SK-N-SH (cell line): ENCODE results near the gene CAMK2B. TPM values are rescaled to one million over a fixed set of nuclear protein-coding genes. Genes with fewer than 3 reads are reported as not detected.

ENCODE experiments used
- CTCF ChIA-PET: fragments of 300-600, 350-600 bp; formaldehyde crosslinking; extraction: SDS; loops from one replicate; lab custom pipeline; 2021; lab: Yijun Ruan, JAX
- POLR2A ChIA-PET: fragments of 350-600 bp; sonication (Branson Sonifier 250); formaldehyde crosslinking; extraction: SDS; loops from one replicate; lab custom pipeline; 2020; ENCODE audit warnings: antibody characterized with exemption, inconsistent platforms; lab: Yijun Ruan, JAX
- DNase-seq: peaks from one replicate; pipeline ENCODE4 v3.0.0; 2012
- H2AFZ ChIP-seq: fragments of 200-600 bp; sonication (generic); 2 replicates; pipeline ENCODE4 v1.8.1; 2016; ENCODE audit warnings: antibody characterized with exemption, mild to moderate bottlenecking, low read depth
- H3F3A ChIP-seq: fragments of 200-600 bp; sonication (generic); replicated peaks from 2 replicates; pipeline ENCODE3; 2016; ENCODE audit warnings: antibody characterized with exemption, mild to moderate bottlenecking; ENCODE audit not compliant: insufficient read depth
- H3K27ac ChIP-seq, 2 experiments: fragments of 200-500 bp in 1 of 2; fragments of 200-600 bp in 1 of 2; sonication (Bioruptor generic) in 1 of 2; sonication (generic), shearing (Covaris generic) in 1 of 2; 2 replicates each; pipeline versions ENCODE4 v1.5.1 to v1.6.1; 2014 to 2016; ENCODE audit warnings: low read depth in 2 of 2, inconsistent platforms in 1 of 2, low read length in 1 of 2, mild to moderate bottlenecking in 1 of 2, mixed read lengths in 1 of 2
- H3K27me3 ChIP-seq: fragments of 200-600 bp; sonication (generic), shearing (Covaris generic); 2 replicates; pipeline ENCODE4 v1.6.1; 2016; ENCODE audit warnings: mixed run types; ENCODE audit not compliant: insufficient read depth
- H3K36me3 ChIP-seq, 2 experiments: fragments of 200-500 bp in 1 of 2; fragments of 200-600 bp in 1 of 2; sonication (Bioruptor generic) in 1 of 2; sonication (generic) in 1 of 2; replicated peaks in 1 of 2; 2 replicates each; pipeline versions ENCODE3 to v1.5.1; 2014 to 2016; ENCODE audit warnings: low read length in 1 of 2, mild to moderate bottlenecking in 1 of 2; ENCODE audit not compliant: insufficient read depth in 2 of 2, control insufficient read depth in 1 of 2
- H3K4me1 ChIP-seq, 2 experiments: fragments of 200-500 bp in 1 of 2; fragments of 200-600 bp in 1 of 2; sonication (Bioruptor generic) in 1 of 2; sonication (generic), shearing (Covaris generic) in 1 of 2; 2 replicates each; pipeline versions ENCODE4 v1.5.1 to v1.6.1; 2014 to 2016; ENCODE audit warnings: low read depth in 1 of 2, low read length in 1 of 2, mixed run types in 1 of 2; ENCODE audit not compliant: insufficient read depth in 2 of 2, control insufficient read depth in 1 of 2
- H3K4me2 ChIP-seq: fragments of 200-600 bp; sonication (generic), shearing (Covaris generic); 2 replicates; pipeline ENCODE4 v1.6.1; 2017; ENCODE audit warnings: mixed run types
- H3K4me3 ChIP-seq, 2 experiments: fragments of 200-500 bp in 1 of 2; fragments of 200-600 bp in 1 of 2; sonication (Bioruptor generic) in 1 of 2; sonication (generic), shearing (Covaris generic) in 1 of 2; 2 replicates each; pipeline versions ENCODE4 v1.5.1 to v1.8.1; 2014 to 2016; ENCODE audit warnings: low read depth in 2 of 2, inconsistent platforms in 1 of 2, low read length in 1 of 2, mild to moderate bottlenecking in 1 of 2, mixed read lengths in 1 of 2, moderate library complexity in 1 of 2
- H3K79me2 ChIP-seq: fragments of 200-600 bp; sonication (generic); 2 replicates; pipeline ENCODE4 v1.8.1; 2017; ENCODE audit warnings: mild to moderate bottlenecking; ENCODE audit not compliant: insufficient read depth
- H3K9ac ChIP-seq: fragments of 200-600 bp; sonication (generic); 2 replicates; pipeline ENCODE4 v1.6.1; 2017; ENCODE audit warnings: mixed run types
- H3K9me2 ChIP-seq: fragments of 200-600 bp; sonication (generic); 2 replicates; pipeline ENCODE4 v1.6.1; 2017; ENCODE audit warnings: mixed run types
- H3K9me3 ChIP-seq: fragments of 200-600 bp; sonication (generic); 2 replicates; pipeline ENCODE4 v1.6.1; 2017; ENCODE audit warnings: mixed run types, mild to moderate bottlenecking, moderate library complexity
- H4K20me1 ChIP-seq: fragments of 200-600 bp; sonication (generic); 2 replicates; pipeline ENCODE4 v1.6.1; 2017; ENCODE audit warnings: mild to moderate bottlenecking, mixed run types; ENCODE audit not compliant: insufficient read depth
- EP300 ChIP-seq, 2 experiments: IDR thresholded peaks; 2 replicates each; pipeline versions ENCODE4 v1.4.0 to v1.6.1; 2012; ENCODE audit warnings: borderline replicate concordance in 1 of 2, low read depth in 1 of 2, low read length in 1 of 2
- EZH2phosphoT487 ChIP-seq: fragments of 200-600 bp; sonication (generic); IDR thresholded peaks from 2 replicates; pipeline ENCODE4 v1.6.1; 2017; ENCODE audit warnings: low read depth, mixed run types, mild to moderate bottlenecking, antibody characterized with exemption, moderate library complexity, borderline replicate concordance
- FOXJ3 ChIP-seq: sonication (generic); formaldehyde crosslinking; IDR thresholded peaks from 2 replicates; pipeline ENCODE4 v1.5.1; 2020; ENCODE audit warnings: mild to moderate bottlenecking, missing genetic modification reagents
- GABPA ChIP-seq: IDR thresholded peaks from 2 replicates; pipeline ENCODE4 v1.4.0; 2012; ENCODE audit warnings: low read depth, mild to moderate bottlenecking
- GATA2 ChIP-seq: sonication (generic); formaldehyde crosslinking; IDR thresholded peaks from 2 replicates; pipeline ENCODE4 v1.5.0; 2020; ENCODE audit warnings: mild to moderate bottlenecking, missing genetic modification reagents
- JUND ChIP-seq: IDR thresholded peaks from 2 replicates; pipeline ENCODE4 v1.4.0; 2012
- MEF2A ChIP-seq: IDR thresholded peaks from 2 replicates; pipeline ENCODE4 v1.4.0; 2012; ENCODE audit warnings: low read depth, borderline replicate concordance
- NFIC ChIP-seq: IDR thresholded peaks from 2 replicates; pipeline ENCODE4 v1.4.0; 2012; ENCODE audit warnings: borderline replicate concordance
- NRF1 ChIP-seq: IDR thresholded peaks from 2 replicates; pipeline ENCODE4 v1.6.1; 2012; ENCODE audit warnings: low read depth, mild to moderate bottlenecking, low read length
- RCOR1 ChIP-seq: fragments of 150-350 bp; IDR thresholded peaks from 2 replicates; pipeline ENCODE4 v1.6.1; 2017; ENCODE audit warnings: antibody characterized with exemption, low read length
- TAF1 ChIP-seq: IDR thresholded peaks from 2 replicates; pipeline ENCODE4 v1.6.1; 2012; ENCODE audit warnings: low read depth, mild to moderate bottlenecking, low read length, moderate library complexity, borderline replicate concordance
- YY1 ChIP-seq: IDR thresholded peaks from 2 replicates; pipeline ENCODE4 v1.4.0; 2012; ENCODE audit warnings: low read depth, mild to moderate bottlenecking
- WGBS: methylation state at CpG from one replicate; pipeline ENCODE4 v1.1.6; 2017; ENCODE audit warnings: low lambda C conversion rate; 5-methylcytosine and 5-hydroxymethylcytosine counted together
- polyA plus RNA-seq, 3 experiments: library from polyadenylated mRNA; depleted of rRNA; stranded (reverse); fragments of >200 nt; gene quantifications; 2 replicates each; pipeline ENCODE4 v1.2.3, GENCODE V29; 2012
- TF ChIP-seq, protein P1 (sequence below): IDR thresholded peaks from 2 replicates; pipeline ENCODE4 v1.4.0; 2012; ENCODE audit warnings: low read depth, borderline replicate concordance
- TF ChIP-seq, protein P2 (sequence below): IDR thresholded peaks from 2 replicates; pipeline ENCODE4 v1.6.1; 2012; ENCODE audit warnings: mild to moderate bottlenecking, low read depth, low read length, moderate library complexity
- TF ChIP-seq, protein P3 (sequence below): IDR thresholded peaks from 2 replicates; pipeline ENCODE4 v1.4.0; 2012; ENCODE audit warnings: low read depth
- TF ChIP-seq, protein P4 (sequence below): fragments of 200-600 bp; sonication (generic); IDR thresholded peaks from 2 replicates; pipeline ENCODE4 v1.6.1; 2017; ENCODE audit warnings: antibody characterized with exemption, mild to moderate bottlenecking, moderate library complexity
- TF ChIP-seq, protein P5 (sequence below): IDR thresholded peaks from 2 replicates; pipeline ENCODE4 v1.4.0; 2012; ENCODE audit warnings: low read depth, borderline replicate concordance

The CAMK2B gene
- polyA plus RNA-seq, 1 of the 3 experiments (the other 2 are of a cell fraction), result 0.20 TPM

DNA sequence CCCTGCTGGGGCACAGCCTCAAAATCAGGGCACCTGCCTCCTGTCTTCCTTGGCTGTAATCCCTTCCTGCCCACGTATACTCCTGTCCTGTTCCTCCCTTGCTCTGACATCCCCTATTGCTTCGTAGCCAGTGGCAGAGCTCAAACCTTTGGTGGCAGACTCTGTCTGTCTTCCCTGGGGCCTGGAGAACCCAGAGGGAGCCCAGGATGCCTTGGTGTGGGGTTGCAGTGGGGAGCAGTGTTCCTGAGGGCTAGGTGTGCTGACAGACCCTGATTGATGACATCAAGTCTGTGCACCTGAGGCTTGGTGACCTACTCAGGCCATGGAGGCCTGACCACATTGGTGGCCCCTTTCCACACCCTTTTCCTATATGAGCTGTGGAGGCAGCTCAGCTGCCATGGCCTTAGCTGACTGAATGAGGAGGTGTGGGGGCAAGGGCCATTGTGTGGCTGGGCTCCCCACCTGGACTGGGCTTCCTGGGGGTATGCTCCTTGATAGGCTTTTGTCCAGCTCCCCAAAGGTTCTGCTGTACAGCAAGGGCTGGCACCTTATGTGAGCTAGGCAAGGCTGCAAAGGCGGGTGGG, 130.7 kb downstream of the CAMK2B start:
- Histone ChIP-seq H3K4me2 (no peak overlapping the region), H3K4me1 (no peaks in the 10 kb centered on the region), H3F3A (peaks cover 8% of the 10 kb centered on the region), H3K27ac (no peak overlapping the region), H3K9me3 (no peaks in the 10 kb centered on the region), H3K36me3 (no peaks in the 10 kb centered on the region), H3K27me3 (peaks cover 6% of the 10 kb centered on the region; the same call in 1 of the 2 replicates), H2AFZ (no peak overlapping the region), H3K79me2 (no peaks in the 10 kb centered on the region), H4K20me1 (no peaks in the 10 kb centered on the region), H3K9me2 (no peaks in the 10 kb centered on the region), H3K4me3 (no peak overlapping the region), H3K9ac (no peak overlapping the region)
- DNase-seq, result no peak
- ChIA-PET CTCF (interaction anchor here (0.5 to 4.6 kb wide), 7 partner anchors 13 to 143 kb away, joined by 3 to 68 read pairs (median 6); no protein-coding TSS in a partner anchor), POLR2A (no interaction called here)
- WGBS, result 73% methylated on average over 3 of the region's 3 CpGs
- TF ChIP-seq MEF2A (no peak), YY1 (no peak), NRF1 (no peak), GATA2 (CRISPR knock-in tag) (no peak), GABPA (no peak), JUND (no peak), FOXJ3 (CRISPR knock-in tag) (no peak), RCOR1 (no peak), EP300 (IDR thresholded peaks at IDR 0.05; ENCODE audit: borderline replicate concordance in 1 of 2, low read depth in 1 of 2, low read length in 1 of 2) (no peak), TAF1 (no peak), NFIC (no peak), EZH2phosphoT487 (no peak)
- TF ChIP-seq, protein P1, sequence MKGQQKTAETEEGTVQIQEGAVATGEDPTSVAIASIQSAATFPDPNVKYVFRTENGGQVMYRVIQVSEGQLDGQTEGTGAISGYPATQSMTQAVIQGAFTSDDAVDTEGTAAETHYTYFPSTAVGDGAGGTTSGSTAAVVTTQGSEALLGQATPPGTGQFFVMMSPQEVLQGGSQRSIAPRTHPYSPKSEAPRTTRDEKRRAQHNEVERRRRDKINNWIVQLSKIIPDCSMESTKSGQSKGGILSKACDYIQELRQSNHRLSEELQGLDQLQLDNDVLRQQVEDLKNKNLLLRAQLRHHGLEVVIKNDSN, result no peak
- TF ChIP-seq, protein P2, sequence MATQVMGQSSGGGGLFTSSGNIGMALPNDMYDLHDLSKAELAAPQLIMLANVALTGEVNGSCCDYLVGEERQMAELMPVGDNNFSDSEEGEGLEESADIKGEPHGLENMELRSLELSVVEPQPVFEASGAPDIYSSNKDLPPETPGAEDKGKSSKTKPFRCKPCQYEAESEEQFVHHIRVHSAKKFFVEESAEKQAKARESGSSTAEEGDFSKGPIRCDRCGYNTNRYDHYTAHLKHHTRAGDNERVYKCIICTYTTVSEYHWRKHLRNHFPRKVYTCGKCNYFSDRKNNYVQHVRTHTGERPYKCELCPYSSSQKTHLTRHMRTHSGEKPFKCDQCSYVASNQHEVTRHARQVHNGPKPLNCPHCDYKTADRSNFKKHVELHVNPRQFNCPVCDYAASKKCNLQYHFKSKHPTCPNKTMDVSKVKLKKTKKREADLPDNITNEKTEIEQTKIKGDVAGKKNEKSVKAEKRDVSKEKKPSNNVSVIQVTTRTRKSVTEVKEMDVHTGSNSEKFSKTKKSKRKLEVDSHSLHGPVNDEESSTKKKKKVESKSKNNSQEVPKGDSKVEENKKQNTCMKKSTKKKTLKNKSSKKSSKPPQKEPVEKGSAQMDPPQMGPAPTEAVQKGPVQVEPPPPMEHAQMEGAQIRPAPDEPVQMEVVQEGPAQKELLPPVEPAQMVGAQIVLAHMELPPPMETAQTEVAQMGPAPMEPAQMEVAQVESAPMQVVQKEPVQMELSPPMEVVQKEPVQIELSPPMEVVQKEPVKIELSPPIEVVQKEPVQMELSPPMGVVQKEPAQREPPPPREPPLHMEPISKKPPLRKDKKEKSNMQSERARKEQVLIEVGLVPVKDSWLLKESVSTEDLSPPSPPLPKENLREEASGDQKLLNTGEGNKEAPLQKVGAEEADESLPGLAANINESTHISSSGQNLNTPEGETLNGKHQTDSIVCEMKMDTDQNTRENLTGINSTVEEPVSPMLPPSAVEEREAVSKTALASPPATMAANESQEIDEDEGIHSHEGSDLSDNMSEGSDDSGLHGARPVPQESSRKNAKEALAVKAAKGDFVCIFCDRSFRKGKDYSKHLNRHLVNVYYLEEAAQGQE, result no peak
- TF ChIP-seq, protein P3, sequence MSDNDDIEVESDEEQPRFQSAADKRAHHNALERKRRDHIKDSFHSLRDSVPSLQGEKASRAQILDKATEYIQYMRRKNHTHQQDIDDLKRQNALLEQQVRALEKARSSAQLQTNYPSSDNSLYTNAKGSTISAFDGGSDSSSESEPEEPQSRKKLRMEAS, result no peak
- TF ChIP-seq, protein P4, sequence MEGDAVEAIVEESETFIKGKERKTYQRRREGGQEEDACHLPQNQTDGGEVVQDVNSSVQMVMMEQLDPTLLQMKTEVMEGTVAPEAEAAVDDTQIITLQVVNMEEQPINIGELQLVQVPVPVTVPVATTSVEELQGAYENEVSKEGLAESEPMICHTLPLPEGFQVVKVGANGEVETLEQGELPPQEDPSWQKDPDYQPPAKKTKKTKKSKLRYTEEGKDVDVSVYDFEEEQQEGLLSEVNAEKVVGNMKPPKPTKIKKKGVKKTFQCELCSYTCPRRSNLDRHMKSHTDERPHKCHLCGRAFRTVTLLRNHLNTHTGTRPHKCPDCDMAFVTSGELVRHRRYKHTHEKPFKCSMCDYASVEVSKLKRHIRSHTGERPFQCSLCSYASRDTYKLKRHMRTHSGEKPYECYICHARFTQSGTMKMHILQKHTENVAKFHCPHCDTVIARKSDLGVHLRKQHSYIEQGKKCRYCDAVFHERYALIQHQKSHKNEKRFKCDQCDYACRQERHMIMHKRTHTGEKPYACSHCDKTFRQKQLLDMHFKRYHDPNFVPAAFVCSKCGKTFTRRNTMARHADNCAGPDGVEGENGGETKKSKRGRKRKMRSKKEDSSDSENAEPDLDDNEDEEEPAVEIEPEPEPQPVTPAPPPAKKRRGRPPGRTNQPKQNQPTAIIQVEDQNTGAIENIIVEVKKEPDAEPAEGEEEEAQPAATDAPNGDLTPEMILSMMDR, result no peak
- TF ChIP-seq, protein P5, sequence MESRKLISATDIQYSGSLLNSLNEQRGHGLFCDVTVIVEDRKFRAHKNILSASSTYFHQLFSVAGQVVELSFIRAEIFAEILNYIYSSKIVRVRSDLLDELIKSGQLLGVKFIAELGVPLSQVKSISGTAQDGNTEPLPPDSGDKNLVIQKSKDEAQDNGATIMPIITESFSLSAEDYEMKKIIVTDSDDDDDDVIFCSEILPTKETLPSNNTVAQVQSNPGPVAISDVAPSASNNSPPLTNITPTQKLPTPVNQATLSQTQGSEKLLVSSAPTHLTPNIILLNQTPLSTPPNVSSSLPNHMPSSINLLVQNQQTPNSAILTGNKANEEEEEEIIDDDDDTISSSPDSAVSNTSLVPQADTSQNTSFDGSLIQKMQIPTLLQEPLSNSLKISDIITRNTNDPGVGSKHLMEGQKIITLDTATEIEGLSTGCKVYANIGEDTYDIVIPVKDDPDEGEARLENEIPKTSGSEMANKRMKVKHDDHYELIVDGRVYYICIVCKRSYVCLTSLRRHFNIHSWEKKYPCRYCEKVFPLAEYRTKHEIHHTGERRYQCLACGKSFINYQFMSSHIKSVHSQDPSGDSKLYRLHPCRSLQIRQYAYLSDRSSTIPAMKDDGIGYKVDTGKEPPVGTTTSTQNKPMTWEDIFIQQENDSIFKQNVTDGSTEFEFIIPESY, result no peak
